GM12801 (cell line): Measurements from ENCODE around the gene NDOR1.

Experiments
- CTCF ChIP-seq: IDR thresholded peaks from one replicate; pipeline ENCODE4 v1.5.1; 2011; ENCODE audit warnings: control low read depth; ENCODE audit not compliant: insufficient read length; ENCODE audit errors: extremely low read depth

Gene NDOR1

GRCh38 chr9:137213160-137214060 is 7.9 kb downstream of the NDOR1 start:
- no peak for TF ChIP-seq CTCF

- no peak for TF ChIP-seq CTCF
These were observed 9.1 kb downstream of the NDOR1 start for GRCh38 chr9:137214620-137215019.

- TF ChIP-seq CTCF = no peak
These were observed 9.9 kb downstream of the NDOR1 start for GRCh38 chr9:137215196-137215986.

GRCh38 chr9:137216188-137216965 is 10.9 kb downstream of the NDOR1 start:
- no peak for TF ChIP-seq CTCF

GRCh38 chr9:137217276-137218211 is 12.0 kb downstream of the NDOR1 start:
- no peak for TF ChIP-seq CTCF

GRCh38 chr9:137218212-137218753 is 12.8 kb downstream of the NDOR1 start:
- TF ChIP-seq CTCF = no peak
